T-helper 1 cell treated with Interleukin-12 subunit alpha and Interleukin-12 subunit beta and Interleukin-4 antibody, amounts not matched to agents 30 ng/mL and 1 ng/mL, for 36 hours (primary cell): ENCODE data around the gene WSB1. TPM values are rescaled to one million over a fixed set of nuclear protein-coding genes. Genes with fewer than 3 reads are reported as not detected.

Source experiments
- intact Hi-C: fragments of 100-400 bp; cut with micrococcal nuclease; formaldehyde crosslinking; loops from one replicate; pipeline ENCODE4 v1.15.1; 2024
- total RNA-seq: library from RNA; stranded (reverse); gene quantifications from 2 replicates; pipeline ENCODE4 v1.2.3, GENCODE V29; 2022

The WSB1 gene
- total RNA-seq, 1 donor from 2014 or later = 75.9 TPM

- intact Hi-C loops = loop anchor here (1.0 kb wide), 2 partner anchors 48 to 268 kb away; no protein-coding TSS in a partner anchor
Measured at GRCh38 chr17:27333410-27333980, 39.6 kb downstream of the WSB1 start.

DNA sequence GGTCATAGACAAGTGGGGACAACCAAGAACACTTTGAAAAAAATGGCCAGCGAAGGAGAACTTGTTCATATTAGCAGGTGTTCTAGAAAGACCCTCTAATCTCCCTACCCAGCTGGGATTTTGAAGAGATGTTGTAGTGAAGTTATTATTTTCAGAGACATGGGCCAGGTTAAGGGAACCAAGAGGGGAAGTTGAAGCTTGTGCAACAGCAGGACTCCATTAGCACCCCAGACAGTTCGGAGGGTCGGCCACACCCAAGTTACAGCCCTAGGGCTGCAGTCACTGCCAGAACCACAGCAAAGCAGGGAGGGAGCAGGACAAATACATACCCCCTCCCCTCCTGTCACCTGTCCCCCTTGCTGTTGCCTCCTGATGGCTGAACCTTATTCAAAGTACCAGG, 42.3 kb downstream of the WSB1 start:
- intact Hi-C loops = no loop called here

DNA sequence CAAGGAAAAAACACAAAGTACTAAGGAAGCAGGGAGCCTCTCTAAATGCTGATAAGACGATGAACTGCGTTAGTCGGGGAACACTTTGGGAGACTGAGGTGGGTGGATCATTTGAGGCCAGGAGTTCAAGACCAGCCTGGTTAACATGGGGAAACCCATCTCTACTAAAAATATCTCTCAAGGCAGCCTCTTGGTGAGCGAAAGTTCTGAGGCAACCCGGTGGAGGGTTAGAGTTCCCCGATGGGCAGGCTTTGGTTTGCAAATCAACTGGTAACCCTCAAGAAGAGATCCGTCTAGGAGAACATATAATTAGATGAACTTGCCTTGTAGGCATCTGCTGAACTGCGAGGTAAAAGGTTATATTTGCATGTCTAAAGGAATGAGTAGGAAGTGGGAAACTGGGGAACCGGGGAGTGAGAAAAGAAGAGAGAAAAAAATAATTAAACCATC, 44.6 kb downstream of the WSB1 start:
- intact Hi-C loops = no loop called here

DNA sequence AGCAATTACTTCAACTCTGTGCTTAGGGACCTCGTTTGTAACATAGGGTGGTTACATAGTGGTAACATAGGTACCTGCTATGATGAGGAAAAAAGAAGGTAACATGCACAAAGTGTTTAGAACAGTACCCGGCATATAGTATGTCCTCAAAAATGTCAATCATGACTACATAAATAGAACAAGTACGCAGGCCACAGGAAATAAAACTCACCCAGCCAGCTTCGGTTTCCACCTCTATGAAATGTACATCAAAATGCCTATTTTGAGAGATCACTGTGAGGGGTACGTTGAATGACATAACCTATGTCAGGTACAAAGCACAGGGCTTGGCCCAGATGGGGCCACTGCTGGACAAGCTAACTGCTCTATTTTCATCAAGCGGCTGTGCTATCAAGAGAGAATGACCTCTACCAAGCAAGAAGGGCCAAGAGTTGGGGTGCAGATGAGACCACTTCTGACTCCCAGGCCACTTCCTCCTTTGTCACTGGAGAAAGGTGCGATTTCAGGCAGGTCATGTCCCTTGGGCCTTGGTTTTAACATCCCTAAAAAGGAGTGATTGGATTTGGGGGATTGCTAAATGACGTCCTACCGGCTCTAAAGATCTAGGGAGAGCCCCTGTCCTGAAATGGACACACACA, 45.4 kb downstream of the WSB1 start:
- intact Hi-C loops = no loop called here

DNA sequence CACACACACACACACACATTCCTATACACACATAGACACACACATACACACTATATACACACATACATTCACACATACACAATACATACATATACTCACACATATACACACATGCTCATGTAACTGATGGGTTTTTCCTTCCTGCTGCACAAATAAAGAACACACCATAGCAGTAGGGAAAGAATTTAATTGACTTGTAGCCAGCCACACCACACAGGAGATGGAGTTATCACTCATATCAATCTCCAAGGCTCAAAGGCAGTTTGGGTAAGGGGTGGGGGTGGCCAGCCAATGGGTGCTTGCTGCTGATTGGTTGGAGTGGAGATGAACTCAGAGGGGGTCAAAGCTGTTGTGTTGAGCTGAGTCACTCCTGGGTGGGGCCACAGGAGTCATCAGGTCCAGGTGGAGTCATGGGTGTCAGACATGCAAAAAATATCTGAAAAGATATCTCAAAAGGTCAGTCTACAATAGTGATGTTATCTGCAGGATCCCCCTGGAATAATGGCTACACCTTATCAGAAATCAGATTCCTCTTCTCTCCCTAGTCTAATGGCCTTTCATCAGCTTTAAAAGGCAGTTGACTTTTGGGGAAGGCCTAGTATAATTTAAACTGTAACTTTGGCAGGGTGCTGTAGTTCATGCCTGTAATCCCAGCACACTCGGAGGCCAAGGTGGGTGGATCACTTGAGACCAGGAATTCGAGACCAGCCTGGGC, 46.1 kb downstream of the WSB1 start:
- intact Hi-C loops = loop anchor here (10.0 kb wide), 1 partner anchor 415 kb away; no protein-coding TSS in a partner anchor

- intact Hi-C loops = loop anchor here (10.0 kb wide), 1 partner anchor 414 kb away; no protein-coding TSS in a partner anchor
Measured at GRCh38 chr17:27340575-27340974, 46.7 kb downstream of the WSB1 start.

GRCh38 chr17:27341041-27341471, 47.1 kb downstream of the WSB1 start:
- intact Hi-C loops = loop anchor here (10.0 kb wide), 1 partner anchor 414 kb away; no protein-coding TSS in a partner anchor

DNA sequence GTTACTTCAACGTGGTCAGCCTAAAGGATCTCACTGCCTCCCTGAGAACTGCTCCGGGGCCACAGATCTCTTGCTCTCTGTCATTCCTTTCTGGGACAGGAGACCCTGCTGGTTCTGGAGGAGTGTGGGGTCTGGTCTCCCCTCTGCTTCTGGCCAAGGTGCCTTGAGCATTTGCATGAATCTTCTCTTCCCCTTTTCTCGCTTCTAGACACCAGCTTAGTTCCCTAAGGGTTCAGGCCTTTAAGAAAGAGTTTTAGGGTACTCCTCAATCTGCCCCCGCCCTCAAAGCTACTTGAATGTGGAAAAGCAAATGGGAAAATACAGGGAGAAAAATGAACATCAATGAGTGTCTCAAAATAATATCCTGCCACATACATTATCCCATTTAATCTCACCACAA, 48.1 kb downstream of the WSB1 start:
- intact Hi-C loops = loop anchor here (10.0 kb wide), 1 partner anchor 413 kb away; no protein-coding TSS in a partner anchor

DNA sequence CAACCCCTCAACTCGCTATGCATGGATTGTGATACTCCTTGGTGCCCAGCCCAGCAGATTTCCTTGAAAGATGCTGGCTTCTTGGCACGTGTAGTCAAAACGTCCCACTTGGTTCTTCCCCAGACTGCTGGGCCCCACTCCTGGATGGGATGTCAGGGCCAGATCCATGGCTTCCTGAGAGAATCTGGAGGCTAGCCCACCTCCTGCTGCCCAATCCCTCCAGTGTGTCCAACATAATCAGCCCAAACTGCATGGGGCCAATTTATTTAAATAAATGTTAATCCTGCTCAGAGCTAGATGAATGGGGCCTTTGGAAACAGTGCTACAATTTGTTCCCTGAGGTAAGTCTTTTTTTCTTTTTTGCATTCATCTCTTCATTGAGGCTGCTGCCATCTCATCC, 49.4 kb downstream of the WSB1 start:
- intact Hi-C loops = loop anchor here (10.0 kb wide), 1 partner anchor 412 kb away; no protein-coding TSS in a partner anchor

GRCh38 chr17:27343977-27344607, 50.2 kb downstream of the WSB1 start:
- intact Hi-C loops = loop anchor here (10.0 kb wide), 1 partner anchor 411 kb away; no protein-coding TSS in a partner anchor

GRCh38 chr17:27345141-27345904, 51.4 kb downstream of the WSB1 start:
- intact Hi-C loops = loop anchor here (10.0 kb wide), 1 partner anchor 409 kb away; no protein-coding TSS in a partner anchor

GRCh38 chr17:27346228-27346899, 52.5 kb downstream of the WSB1 start:
- intact Hi-C loops = loop anchor here (10.0 kb wide), 1 partner anchor 408 kb away; no protein-coding TSS in a partner anchor

- intact Hi-C loops = loop anchor here (1.0 to 10.0 kb wide), 2 partner anchors 112 to 407 kb away; no protein-coding TSS in a partner anchor
Measured at GRCh38 chr17:27348196-27348595, 54.3 kb downstream of the WSB1 start.

- intact Hi-C loops = loop anchor here (1.0 to 10.0 kb wide), 4 partner anchors 252 to 543 kb away; partner anchors contain the start of gene LYRM9
Measured at GRCh38 chr17:27349540-27350021, 55.7 kb downstream of the WSB1 start.

GRCh38 chr17:27351759-27352158, 57.8 kb downstream of the WSB1 start:
- intact Hi-C loops = loop anchor here (5.0 kb wide), 2 partner anchors 456 to 541 kb away; partner anchors contain the start of gene LYRM9

GRCh38 chr17:27352448-27353032, 58.6 kb downstream of the WSB1 start:
- intact Hi-C loops = loop anchor here (1.0 to 5.0 kb wide), 8 partner anchors 20 to 540 kb away; partner anchors contain the start of genes LYRM9 and WSB1

DNA sequence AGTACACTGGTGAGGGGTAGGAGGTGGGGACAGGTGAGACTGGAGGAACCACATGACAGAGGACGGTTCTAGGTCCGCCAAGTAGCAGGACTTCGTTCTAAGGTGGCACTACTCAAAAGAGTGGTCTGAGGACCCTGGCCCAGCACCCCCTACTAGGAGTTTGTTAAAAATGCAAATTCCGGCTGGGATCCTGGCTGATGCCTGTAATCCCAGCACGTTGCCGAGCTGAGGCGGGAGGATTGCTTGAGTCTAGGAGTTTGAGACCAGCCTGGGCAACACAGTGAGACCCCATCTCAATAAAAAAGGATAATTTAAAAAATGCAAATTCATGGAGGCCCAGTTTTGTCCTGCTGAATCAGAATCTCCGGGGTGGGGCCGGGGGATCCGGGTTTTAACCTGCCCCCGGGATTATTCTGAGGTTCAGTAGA, 59.1 kb downstream of the WSB1 start:
- intact Hi-C loops = loop anchor here (1.0 to 5.0 kb wide), 8 partner anchors 21 to 539 kb away; partner anchors contain the start of genes LYRM9 and WSB1

GRCh38 chr17:27353461-27354050, 59.6 kb downstream of the WSB1 start:
- intact Hi-C loops = loop anchor here (1.0 to 5.0 kb wide), 12 partner anchors 21 to 539 kb away; partner anchors contain the start of genes KSR1, LYRM9 and WSB1
